Glomerular endothelial cell (primary cell): ENCODE measurements around the gene ULK4. TPM values are rescaled to one million over a fixed set of nuclear protein-coding genes. Genes with fewer than 3 reads are reported as not detected.
"Not testable (repeated sequence)": the region's sequence is repeated elsewhere in the genome, so short reads cannot be mapped to it uniquely, and the experiment has no call there.

Source experiments
- DNase-seq: peaks from one replicate; pipeline ENCODE4 v3.0.0-alpha.2; 2011; ENCODE audit warnings: low read depth, low spot score; ENCODE audit errors: extremely low read depth
- total RNA-seq: library from RNA; depleted of rRNA; stranded (reverse); fragments of >200 nt; gene quantifications from 2 replicates; pipeline ENCODE4 v1.2.3, GENCODE V29; 2015

The ULK4 gene
- total RNA-seq, 1 donor from 2014 or later, result 11.7 TPM

DNA sequence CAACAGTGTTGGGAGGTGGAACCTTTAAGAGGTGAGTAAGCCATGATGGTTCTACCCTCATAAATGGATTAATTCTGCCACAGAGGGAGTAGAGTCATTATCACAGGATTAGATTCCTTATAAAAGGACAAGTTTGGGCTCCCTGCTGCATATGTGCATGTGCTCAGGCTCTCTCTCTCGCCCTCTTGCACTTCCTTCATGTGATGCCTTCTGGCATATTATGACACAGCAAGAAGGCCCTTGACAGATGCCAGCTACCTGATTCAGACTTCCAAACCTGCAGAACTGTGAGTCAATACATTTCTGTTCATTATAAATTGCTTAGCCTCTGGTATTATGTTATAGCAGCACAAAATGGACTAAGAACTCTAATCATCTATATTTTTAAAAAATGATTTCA is 557.3 kb downstream of the ULK4 start:
- DNase-seq, result no peak

DNA sequence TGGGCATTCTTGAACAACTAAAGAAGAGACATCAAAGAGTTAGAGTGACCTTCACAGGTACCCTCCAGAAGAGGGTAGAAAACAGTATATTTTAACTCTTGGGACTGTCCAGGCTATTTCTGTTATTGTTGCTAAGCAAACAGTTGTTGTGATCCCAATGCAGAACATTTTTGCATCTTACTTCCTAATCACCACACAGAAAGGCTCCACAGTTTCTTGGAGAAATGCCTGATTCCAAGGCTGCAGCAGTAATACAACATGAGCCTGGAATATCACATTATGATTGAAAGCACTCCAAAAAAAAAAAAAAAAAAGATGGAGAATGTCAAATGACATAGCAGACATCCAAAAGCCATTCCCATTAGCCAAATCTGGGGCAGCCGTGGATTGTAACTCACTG is 567.0 kb downstream of the ULK4 start:
- DNase-seq, result no peak

DNA sequence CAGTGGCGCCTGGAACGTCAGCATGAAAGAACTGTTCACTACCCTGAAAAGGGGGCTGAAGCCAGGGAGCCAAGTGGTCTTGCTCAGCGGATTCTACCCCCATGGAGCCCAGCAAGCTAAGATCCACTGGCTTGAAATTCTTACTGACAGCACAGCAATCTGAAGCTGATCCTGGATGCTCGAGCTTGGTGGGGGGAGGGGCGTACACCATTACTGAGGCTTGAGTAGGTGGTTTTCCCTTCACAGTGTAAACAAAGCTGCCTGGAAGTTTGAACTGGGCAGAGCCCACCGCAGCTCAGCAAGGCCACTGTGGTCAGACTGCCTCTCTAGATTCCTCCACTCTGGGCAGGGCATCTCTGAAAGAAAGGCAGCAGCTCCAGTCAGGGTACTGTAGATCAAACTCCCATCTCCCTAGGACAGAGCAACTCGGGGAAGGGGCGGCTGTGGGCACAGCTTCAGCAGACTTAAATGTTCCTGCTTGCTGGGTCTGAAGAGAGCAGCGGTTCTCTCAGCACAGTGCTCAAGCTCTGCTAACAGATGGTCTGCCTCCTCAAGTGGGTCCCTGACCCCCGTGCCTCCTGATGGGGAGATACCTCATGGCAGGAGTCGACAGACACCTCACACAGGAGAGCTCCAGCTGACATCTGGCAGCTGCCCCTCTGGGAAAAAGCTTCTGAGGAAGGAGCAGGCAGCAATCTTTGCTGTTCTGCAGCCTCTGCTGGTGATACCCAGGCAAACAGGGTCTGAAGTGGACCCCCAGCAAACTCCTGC is 591.0 kb downstream of the ULK4 start:
- DNase-seq, result not testable (repeated sequence)

DNA sequence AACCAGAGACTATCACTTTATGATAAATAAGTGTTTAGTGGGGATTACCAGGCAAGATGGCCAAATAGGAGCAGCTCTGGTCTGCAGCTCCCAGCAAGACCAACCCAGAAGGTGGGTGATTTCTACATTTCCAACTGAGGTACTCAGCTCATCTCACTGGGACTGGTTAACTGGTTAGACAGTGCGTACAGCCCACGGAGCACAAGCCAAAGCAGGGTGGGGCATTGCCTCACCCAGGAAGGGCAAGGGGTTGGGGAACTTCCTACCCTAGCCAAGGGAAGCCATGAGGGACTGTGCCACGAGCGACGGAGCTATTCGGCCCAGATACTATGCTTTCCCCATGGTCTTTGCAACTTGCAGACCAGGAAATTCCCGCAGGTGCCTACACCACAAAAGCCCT is 591.6 kb downstream of the ULK4 start:
- no peak for DNase-seq

DNA sequence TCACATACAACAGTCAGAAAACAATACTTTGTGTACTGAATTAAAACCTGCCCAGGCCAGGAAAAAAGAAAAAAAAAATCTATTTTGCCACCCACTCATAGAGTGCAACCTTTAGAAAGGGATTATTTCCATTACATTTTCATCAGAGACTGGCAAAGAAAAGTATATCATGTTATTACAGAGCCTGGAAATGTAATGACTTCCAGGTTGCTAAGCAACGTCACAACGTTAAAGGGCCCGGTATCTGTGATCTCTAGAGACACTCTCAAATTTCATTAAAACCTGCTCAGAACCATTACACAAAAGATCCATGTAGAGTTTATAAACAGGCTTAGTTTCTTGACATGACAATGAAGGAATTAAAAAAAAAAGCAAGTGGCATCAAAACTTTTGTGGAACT is 592.1 kb downstream of the ULK4 start:
- no peak for DNase-seq

DNA sequence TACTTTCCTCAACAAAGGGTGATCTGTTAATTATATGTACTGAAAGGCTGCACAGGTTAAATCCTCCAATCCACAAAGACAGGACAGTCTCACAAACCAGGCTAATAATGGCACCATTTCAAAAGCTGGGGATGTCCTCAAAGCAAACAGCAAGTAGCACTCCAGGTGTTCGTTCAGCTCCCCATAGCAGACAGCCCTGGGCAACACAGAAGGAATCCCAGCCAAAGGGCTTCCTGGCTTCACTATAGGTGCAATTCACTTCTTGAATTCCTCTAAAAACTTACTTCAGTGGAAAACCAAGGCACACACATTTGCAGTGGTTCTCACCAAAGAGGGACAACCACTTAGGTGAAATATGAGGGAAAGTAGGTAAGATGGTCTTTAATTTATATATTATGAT is 595.9 kb downstream of the ULK4 start:
- no peak for DNase-seq

DNA sequence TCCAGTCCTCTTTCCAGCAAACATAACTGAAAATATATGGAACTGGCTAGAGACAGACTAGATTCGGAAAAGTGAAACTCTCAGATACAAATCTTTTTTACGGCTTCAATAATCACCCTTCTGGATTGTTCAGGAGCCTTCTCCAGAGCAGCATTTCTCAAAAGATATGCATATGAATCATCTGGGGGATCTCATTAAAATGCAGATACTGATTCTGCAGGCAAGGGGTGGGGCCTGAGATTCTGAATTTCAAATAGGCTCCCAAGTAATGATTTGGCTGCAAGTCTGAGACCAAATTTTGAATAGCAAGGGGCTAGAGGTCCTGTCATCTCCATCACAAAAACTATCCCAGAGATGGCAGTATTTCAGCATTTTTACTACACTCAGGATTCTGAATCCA is 597.2 kb downstream of the ULK4 start:
- no peak for DNase-seq

DNA sequence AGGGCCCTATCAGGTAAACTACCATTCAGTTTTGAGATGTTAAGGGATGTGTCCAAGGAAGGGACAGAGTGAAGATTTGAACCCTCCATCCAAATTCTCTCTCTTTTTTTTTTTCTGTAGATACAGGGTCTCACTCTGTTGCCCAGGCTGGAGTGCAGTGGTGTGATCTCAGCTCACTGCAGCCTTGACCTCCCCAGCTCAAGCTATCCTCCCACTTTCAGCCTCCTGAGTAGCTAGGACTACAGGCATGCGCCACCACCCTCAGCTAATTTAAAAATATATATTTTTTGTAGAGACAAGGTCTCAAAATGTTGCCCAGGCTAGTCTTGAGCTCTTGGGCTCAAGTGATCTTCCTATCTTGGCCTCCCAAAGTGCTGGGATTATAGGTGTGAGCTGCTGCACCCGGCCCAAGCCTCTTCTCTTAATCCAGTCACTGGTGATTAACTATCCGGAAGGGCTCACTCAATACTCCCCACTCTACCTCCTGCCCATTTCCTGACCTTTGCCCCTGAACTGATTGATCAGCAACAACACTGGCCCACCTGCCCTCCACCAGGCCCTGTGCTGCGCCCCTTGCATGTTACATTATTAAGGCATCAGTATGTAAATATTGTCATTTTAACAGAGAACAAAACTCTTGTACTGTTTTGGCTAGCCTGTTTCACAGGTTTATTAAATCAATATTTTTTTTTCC is 597.9 kb downstream of the ULK4 start:
- DNase-seq, result no peak

DNA sequence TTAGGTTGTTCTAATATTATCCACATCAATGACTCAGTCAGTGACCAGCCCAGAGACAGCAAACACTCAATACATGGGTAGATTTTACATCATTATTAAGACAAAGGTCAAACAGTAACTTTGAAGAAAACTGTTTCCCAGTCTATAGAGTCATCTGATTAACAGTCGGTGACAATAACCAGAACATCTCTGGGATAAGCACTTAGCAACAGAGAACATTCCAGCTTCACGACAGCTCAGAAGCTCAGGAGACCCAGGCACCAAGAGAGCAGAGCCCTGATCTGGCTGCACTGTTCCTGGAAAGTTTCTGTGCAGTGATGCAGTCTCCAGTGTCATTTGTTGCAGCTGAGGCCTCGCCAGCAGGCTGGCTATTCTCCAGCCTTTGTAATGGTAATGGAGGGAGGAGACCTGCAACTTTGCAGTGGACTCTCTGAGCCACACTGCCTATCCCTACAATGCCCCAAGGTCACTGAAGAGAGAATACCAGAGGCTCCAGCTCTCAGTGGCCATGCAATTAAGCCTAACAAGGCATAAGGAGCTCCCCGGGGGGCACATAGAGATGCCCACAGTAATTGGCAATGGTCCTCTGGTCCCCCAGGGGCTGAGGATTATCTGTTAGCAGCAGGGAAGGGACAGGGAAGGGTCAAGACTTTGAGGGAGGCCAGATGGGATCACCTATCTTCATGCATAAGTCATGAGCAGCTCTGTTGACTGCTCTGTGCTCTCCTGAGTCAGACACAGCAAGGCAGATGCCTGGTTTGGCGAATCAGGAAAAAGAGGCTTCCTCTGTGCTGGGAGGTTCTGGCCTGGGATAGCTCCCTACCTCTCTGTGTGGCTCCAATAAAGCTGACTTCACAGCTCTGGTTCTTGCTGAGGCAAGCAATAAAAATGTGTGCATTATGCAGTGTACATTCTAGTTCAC is 599.0 kb downstream of the ULK4 start:
- DNase-seq, result no peak

DNA sequence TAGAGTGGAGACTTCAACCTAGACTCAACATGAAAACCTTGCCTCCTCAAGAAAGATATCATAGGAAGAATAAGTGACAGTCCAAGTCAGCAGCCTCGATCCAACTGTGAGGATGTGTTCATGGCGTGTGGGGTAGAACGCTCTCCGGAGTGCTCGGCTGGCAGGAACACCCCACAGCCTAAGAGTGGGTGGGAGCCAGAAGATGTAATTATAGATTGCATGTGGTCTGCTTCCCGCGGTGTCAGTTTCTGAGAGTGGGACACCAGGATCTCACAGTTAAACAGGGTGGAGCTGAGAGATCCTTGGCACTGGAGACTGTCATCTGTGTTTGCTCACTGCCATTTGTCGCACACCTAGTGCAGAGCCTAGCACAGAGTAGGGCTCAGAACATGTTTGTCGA is 604.6 kb downstream of the ULK4 start:
- DNase-seq, result no peak

DNA sequence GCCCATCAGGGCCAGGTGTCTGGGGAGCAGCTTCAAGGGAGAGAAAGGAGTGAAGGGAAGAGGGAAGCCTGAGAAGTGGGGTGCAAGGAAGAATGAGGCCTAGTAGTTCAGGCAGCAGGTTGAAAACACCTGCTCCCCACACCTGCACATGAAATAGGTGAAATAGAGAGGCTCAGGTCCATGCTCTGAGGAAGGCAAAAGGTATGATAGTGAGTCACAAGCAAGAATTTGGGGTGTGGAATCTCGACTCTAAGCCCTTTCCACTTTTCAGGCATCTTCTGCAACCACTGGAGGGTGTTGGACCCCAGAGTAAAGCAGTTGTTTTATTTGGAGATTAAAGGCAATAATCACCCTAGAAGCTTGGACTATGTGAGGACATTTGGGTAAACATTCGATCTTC is 605.1 kb downstream of the ULK4 start:
- DNase-seq, result no peak

DNA sequence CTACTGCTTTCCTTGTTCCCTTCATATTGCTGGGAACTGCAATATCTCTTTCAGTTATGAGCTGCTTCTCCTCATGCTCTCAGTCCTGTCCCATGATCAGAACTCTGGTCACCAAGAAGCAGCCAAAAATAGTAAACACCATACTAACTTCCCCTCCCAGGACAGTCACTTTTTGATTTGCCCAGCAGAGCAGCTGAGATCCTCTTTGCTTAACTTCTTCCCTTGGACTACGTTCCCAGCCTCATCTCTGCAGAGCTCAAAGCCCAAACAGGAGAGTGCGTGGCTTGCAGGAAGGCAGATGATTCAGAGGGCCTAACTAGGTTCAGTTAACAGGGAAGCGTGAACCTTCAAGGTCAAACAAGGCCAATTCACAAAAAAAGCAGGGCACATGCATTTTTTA is 609.4 kb downstream of the ULK4 start:
- DNase-seq, result no peak

DNA sequence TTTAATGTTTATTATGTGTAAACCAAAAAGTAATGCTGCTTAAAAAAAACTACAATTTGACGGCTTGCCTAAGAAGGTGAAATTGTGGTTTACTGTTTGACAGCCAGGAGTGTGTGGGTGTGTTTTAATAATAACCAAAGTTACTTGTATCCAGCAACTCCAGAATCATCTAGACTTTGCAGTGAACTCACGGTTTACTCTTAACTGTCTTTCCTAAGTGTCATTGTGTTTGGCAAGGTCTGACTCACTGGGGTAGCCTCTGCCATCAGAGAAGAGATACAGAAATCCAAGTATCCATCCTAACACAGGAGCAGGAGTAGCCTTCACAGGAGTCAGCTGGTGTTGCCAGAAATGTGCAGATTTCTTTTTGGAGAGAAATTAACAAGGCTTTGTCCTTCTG is 611.5 kb downstream of the ULK4 start:
- no peak for DNase-seq

DNA sequence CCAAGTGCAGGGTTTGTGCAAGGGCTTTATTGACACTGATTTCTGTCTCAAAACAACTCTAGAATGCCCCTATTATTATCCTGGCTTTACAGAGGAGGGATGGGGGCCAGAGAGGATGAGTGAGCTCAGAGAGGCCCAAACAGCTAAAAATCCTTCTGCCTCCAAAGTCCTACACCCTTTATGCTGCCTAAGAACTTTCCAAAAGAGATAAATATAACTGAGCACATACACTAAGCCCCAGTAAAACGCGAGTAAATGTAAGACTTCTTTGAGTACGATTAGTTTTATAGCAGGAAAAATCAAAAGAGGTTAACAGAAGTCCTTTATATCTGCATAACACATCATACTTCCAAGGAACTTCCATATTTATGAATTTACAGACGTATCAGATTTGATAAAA is 613.5 kb downstream of the ULK4 start:
- DNase-seq, result no peak

DNA sequence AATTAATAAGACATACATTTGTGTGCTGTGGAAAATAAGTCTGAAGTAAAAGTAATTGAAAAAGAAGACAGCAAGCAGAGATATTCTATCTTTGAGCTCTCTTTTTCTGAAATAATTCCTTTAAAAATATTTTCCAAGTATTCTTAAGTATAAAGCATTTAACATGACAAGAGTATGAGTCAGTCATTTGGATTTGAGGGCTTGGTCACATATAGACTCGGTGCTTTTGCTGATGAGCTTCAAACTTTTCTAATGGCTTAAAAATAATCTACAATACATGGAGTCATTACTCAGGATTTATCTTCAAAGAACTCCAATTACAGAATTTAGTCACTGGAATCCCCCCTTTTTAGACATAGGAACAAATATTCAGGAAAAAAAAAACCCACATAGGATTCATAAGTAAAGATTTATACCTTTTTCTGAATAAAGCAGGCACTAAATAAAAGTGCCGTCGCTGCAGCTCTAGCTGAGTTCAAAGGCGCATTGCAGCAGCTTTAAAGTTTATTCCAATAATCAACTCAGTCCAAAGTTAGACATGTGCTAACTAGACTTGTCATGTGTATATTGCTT is 615.1 kb downstream of the ULK4 start:
- DNase-seq, result no peak

DNA sequence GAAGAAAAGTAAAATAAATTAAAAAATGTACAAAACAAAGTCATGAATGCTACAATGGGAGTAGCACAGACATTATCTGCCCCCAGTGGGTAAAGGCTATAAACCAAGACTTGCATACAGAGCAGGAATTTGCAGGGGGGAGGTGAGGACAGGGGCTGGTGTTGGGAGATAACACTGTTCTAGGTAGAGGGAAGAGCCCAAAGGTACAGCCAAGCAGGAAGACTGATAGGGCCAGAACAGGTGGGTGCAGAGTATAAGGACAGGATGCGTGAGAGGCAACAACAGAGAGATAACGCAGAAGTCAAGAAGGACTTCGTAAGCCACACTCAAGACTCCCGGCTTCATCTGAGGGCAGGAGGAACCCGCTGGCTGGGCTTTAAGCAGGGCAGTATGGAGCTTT is 616.1 kb downstream of the ULK4 start:
- no peak for DNase-seq

DNA sequence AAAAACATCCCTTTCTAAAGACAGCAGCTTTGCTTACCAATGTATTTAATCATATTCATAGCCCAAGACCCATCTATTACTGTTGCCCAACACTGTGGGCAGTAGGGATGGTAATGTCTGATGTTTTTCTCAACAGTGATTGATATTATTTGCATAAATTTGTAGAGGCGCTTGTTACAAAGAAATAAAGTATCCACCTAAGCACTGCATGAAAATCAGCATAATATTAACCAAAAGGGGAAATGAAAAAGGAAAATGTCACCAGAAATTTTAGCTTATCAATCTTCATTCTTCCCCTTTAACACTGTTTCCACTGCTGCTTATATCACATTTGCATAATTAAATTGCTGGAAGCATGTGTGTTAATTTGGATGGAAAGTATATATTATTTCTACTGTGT is 622.1 kb downstream of the ULK4 start:
- DNase-seq, result no peak

DNA sequence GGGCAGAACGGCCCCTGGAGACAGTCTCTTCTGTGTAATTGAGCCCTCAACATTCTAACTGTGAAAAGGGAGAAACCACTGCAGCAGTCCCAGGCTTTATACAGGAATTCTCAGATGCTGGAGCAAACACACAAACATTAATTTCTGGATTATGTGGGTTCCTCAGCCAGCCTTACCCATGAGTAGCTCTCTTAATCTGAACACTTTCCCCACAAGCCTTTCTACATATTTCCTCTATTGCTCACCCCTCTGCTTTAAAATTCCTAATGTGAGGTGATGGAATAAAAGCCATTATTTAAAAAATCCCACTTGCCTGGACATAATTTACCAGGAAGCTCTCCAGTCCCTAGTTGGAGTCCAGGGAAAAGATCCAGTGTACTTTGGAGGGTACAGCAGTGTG is 623.6 kb downstream of the ULK4 start:
- DNase-seq, result no peak

DNA sequence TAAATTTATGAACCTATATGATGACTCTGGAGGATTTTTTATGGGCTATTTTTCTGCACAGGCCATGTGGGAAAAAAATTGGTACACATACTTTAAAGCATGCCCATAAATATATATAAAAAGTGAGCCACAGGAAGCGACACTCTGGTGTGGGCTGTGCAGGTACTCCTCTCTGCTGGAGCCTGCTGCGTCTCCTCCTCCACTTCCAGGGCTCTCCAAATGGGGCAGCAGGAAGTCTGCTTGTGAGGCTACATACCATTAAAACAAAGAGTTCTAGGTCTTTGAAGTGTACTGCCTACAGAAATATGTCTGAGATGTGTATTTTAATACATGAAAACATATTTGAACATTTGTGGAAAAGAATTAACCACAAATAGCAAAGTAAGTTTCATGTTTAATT is 627.5 kb downstream of the ULK4 start:
- DNase-seq, result no peak

DNA sequence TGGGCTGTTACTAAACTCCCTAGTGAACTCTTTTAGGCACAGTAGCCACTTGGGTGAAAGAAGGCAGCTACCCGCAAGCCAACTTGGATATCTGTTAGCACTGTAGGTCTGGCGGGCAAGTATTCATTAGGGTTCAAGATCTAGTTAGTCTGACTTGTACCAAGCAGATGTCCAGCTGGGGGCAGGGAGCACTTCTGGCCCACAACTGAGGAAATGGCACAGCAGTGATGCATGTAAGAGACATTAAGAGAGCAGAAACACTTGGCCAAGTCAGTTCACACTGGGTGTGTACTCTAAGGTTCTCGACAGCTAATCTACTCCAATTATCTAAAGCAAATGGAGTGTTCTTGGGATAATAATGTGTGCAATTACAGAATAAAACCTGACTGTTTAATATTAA is 630.9 kb downstream of the ULK4 start:
- DNase-seq, result no peak

DNA sequence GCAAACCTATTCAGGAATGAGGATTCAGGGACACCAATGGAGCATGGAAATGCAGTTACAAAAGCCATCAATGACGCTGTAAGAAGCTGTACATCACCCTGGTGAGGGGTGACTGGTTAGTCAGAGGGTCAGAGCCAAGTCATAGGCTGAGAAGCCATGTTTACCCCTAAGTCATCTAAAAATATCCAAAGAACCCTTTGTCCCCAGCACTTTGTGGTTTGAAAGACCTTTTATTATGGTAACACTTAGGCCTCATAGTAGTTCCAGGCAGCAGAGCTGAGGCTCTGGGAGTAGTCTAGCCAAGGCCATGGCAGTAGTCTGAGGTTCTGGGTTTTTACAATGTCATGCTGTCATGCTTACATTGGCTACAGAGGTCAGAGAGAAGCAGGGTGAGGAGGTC is 631.4 kb downstream of the ULK4 start:
- no peak for DNase-seq
